HG03095 (cell line): Measurements from ENCODE around the gene AXIN1.

ENCODE experiments used
- ATAC-seq: cut with Tn5 transposase; IDR thresholded peaks from one replicate; pipeline ENCODE4 v1.9.1; 2021; ENCODE audit warnings: moderate library complexity; ENCODE audit not compliant: unreplicated experiment

The AXIN1 gene

DNA sequence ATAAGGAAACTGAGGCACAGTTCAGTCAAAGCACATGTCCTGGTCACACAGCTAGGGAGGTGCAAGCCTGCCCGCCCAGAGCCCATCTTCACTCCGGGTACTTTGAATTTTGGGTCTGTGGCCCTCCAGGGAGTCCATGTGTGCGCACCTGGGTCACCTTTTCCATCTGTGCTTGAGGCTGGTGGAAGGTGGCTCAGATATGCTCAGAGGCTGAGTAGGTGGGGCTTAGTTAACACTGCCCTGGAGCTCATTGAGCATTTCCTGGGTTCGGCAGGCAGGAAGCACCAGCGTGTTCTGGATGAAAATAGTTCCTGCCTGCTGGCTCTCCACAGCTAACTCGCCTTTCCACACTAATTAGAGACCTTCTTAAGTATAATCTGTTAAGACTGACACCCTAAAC lies 98.7 kb downstream of the AXIN1 start:
- ATAC-seq, result no peak

- ATAC-seq, result no peak
These were observed 99.9 kb downstream of the AXIN1 start for GRCh38 chr16:252366-253337.

DNA sequence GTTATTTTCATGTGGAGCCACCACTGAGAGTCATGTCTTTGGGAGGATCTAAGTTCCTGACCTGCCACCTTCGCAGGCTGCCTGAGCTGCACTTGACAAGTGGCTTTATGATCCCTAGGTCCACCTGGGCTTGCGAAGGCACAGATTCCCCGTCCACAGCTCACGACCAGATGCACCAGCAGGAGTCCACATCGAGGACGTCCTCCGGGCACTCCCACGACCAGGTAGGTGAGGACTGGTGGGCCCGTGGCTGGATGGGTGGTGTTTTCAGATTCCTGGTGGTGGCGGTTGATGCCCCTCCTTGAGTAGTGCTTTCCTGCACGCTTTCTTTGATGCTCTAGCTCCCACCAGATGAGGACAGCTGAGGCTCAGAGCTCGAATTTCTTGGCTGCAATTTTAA lies 103.1 kb downstream of the AXIN1 start:
- ATAC-seq, result no peak

GRCh38 chr16:247027-247426 lies 105.5 kb downstream of the AXIN1 start:
- no peak for ATAC-seq

DNA sequence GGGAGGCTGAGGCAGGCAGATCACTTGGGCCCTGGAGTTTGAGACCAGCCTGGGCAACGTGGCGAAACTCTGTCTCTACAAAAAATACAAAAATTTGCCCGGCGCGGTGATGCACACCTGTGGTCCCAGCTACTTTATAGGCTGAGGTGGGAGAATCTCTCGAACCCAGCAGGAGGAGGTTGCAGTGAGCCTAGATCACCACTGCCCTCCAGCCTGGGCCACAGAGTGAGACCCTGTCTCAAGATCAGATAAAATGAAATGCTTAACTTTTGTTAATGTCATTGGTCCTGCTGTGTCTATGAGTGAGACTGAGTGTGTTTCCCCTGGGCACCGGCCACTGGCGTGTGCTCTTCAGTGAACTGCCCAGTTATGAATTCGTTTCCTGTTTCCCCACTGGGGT lies 107.4 kb downstream of the AXIN1 start:
- ATAC-seq, result no peak

DNA sequence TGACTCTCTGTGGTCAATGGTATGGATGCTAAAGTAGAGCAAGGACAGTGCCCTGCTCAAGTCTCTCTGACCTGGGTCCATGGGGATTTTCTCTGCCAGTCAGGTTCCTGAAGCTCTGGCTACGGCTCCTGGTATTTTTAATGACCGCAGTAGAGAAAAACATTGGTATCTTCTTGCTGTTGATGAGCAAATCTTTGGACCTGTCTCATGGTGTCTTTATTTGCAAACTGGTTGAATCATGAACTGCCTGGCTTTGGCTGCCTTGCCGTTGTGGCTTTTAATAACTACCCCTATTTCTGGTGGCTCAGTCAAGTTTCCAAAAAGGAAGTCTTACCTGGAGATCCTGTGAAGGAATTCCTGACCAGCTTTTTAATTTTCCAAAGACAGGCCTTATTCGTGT lies 109.2 kb downstream of the AXIN1 start:
- no peak for ATAC-seq

GRCh38 chr16:242281-242680 lies 110.2 kb downstream of the AXIN1 start:
- ATAC-seq, result no peak

DNA sequence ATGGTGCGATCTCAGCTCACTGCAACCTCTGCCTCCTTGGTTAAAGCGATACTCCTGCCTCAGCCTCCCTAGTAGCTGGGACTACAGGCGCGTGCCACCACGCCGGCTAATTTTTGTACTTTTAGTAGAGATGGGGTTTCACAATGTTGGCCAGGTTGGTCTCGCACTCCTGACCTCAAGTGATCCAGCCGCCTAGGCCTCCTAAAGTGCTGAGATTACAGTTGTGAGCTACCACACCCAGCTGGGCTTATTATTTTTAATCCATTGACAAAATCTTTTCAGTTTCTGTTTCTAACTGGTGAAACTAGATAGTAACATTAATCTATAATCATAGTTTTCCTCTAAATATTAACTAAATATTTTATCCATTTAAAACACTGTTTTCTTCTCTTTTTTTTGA lies 112.0 kb downstream of the AXIN1 start:
- ATAC-seq, result no peak

- no peak for ATAC-seq
These were observed 112.6 kb downstream of the AXIN1 start for GRCh38 chr16:239948-240277.
